Left cardiac atrium (tissue), 4 donors: ENCODE data around the gene C4BPA. TPM values are rescaled to one million over a fixed set of nuclear protein-coding genes. Genes with fewer than 3 reads are reported as not detected.

Experiments used
- ATAC-seq, 2 donors: fragments of 200-7000 bp; cut with Tn5 transposase; one replicate each; pipeline ENCODE4 v1.9.1; 2020; ENCODE audit warnings: mild to moderate bottlenecking in 2 of 2, moderate library complexity in 2 of 2
- DNase-seq: peaks from one replicate; pipeline ENCODE4 v3.0.0-alpha.2; 2020
- intact Hi-C, 2 donors: fragments of 100-400 bp; cut with DNase I; formaldehyde crosslinking; loops; one replicate each; pipeline versions ENCODE4 v1.14.1 to v1.15.1; 2022 to 2023
- total RNA-seq, 2 donors: library from RNA; stranded (reverse); fragmentation: NEBNext Ultra II Directional; extraction: Animal tissue kit (Norgen Biotek cat#: 25700); gene quantifications; one replicate each; pipeline ENCODE4 v1.2.1, GENCODE V29; 2021
- donor health status: DM: no; HTN: yes; CAD: no.
- donor health status: DM: no; HTN: yes; CAD: no; lungs with severe emphysema.
- donor health status: DM: yes; HTN: yes; CAD: no.
- donor health status: Dilated cardiomyopathy.

Gene C4BPA
- total RNA-seq, 2 donors from 2014 or later, result not detected

DNA sequence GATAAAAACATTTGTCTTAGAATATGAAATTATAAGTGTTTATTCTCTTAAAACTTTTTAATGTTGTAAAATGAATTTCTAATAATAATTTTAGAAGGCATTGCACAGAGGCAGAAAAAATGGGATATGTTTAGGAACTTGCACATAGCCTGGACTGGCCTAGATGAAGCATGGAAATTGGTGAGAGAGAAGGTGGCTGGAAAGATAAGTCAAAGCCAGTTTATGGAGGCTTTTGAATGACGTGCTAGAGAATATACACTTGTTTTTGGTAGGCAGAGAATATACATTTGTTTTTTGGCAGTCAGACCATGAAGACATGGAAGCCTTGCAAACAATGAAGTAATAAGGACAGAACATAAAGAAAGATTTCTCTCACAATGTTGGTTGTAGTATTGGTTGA lies 2.3 kb upstream of the C4BPA start:
- DNase-seq (no peak), ATAC-seq (no peak)
- intact Hi-C loops, result no loop called here

GRCh38 chr1:207102146-207102545 lies 1.9 kb upstream of the C4BPA start:
- DNase-seq, result no peak
- intact Hi-C loops, result no loop called here

GRCh38 chr1:207102659-207103058 lies 1.4 kb upstream of the C4BPA start:
- intact Hi-C loops, result no loop called here
- no peak for DNase-seq

More at GRCh38 chr1:207102146-207102545, 1.9 kb upstream of the C4BPA start:
- no peak for ATAC-seq

GRCh38 chr1:207109004-207109403 lies 5.0 kb downstream of the C4BPA start:
- intact Hi-C loops, result no loop called here
- DNase-seq (no peak), ATAC-seq (no peak)

More at GRCh38 chr1:207102659-207103058, 1.4 kb upstream of the C4BPA start:
- no peak for ATAC-seq

DNA sequence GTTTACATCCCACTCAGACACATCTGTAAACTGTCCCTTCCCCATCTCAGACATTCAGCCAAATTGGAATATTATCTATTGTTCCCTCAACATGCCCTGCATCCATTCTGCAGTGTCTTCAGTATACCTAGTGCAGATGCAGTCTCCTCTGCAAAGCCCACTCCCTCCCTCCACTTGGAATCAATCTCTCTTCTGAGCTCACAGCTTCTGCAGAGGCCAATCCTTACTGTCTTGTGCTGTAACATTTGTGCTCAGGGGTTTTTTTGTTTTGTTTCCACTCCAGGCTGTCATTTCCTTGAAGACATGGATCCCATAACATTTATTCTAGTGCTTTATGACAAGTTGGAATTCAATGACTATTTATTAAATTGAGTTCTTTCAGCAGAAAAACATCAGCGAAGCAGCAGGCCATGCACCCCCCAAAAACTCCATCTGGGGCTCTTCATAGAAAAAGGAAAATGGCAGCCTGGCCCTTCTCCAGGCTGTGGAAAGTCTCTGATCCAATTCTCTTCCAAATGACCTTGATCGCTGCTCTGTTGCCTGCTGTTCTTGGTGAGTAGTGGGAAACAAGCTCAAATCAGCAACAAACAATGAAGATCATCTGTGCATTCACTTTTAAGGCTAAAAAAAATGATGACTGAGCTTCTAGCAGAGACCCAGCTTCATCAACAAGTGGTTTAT lies 8.7 kb downstream of the C4BPA start:
- DNase-seq (no peak), ATAC-seq (no peak)

DNA sequence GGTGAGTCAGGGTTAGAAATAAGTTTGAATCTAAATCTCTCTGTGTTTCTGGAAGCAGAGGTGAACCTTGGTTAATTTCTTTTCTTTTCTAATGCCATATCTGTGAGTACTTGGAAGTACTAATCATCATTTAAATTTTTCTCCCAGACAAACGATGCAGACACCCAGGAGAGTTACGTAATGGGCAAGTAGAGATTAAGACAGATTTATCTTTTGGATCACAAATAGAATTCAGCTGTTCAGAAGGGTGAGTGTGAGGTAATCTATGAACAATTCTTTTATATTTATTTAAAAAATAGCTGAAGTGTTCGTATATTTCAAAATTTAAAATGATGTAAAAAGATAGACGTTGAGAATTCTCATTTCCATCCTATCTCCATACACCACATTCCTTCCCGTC lies 11.2 kb downstream of the C4BPA start:
- intact Hi-C loops, result no loop called here
- DNase-seq (no peak), ATAC-seq (peak in 1 of 2 donors; percentile 43)

More for the DNA sequence above, 8.7 kb downstream of the C4BPA start:
- intact Hi-C loops, result no loop called here

DNA sequence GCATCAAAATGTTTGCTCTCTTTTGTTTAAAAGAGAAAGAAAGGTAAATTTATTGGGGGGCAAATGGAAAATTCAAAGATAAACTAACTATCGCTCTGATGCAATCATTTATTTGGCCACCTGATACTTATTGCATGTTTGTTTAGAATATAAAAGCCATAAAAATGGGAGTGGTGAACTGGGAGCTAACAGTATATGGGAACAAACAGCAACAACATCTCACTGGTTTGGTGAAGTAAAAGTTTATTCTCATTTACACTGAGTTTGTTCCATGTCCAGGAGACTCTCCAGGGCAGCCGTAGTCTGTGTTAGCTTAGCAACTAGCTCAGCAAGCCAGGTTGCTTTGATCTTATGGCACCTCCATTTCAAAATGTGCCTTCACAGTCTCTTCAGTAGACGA lies 20.4 kb downstream of the C4BPA start:
- intact Hi-C loops, result no loop called here
- DNase-seq (no peak), ATAC-seq (no peak)

- DNase-seq (no peak), ATAC-seq (no peak)
- intact Hi-C loops, result no loop called here
Observed at GRCh38 chr1:207128336-207128921, 24.4 kb downstream of the C4BPA start.

DNA sequence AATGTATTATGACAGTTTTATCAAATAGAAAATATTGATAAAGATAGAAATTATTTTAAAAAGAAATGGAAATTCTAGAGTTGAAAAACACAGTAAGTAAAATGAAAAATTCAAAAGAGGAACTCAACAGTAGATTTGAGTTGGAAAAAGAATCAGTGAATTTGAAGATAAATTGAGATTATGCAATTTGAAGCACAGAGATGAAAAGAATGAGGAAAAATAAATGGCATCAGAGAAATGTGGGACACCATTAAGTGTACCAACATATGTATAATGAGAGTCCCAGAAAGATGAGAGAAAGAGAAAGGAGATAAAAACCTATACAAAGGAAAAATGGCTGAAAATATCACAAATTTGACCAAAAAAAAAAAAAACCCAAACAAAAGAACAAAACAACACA lies 25.0 kb downstream of the C4BPA start:
- intact Hi-C loops, result no loop called here
- DNase-seq (no peak), ATAC-seq (no peak)

DNA sequence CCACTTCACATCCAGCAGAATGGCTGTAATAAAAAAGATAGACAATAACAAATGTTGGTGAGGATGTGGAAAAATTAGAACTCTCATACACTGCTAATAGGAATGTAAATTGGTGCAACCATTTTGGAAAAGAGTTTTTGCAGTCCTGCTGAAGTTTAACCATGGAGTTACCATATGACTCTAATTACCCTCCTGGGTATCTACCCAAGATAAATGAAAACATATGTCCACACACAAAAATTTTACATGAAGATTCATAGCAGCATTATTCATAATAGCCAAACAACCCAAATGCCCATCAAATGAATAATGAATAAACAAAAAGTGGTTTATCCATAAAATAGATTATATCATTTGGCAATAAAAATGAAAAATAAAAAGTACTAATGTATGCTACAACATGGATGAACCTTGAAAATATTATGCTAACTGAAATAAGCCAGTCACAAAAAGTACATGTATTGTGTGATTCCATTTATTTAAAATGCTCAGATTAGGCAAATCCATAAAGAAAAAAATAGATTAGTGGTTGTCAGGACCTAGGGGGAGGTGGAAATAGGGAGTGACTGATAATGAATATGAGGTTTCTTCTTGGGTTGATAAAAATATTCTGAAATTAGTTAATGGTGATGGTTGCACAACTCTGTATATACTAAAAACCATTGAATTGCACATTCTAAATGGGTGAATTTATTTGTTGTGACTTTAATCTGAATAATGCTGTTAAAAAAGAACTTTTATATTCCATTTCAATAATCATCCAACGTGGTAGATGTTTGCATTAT lies 26.4 kb downstream of the C4BPA start:
- intact Hi-C loops, result no loop called here
- ATAC-seq (no peak), DNase-seq (no peak)

DNA sequence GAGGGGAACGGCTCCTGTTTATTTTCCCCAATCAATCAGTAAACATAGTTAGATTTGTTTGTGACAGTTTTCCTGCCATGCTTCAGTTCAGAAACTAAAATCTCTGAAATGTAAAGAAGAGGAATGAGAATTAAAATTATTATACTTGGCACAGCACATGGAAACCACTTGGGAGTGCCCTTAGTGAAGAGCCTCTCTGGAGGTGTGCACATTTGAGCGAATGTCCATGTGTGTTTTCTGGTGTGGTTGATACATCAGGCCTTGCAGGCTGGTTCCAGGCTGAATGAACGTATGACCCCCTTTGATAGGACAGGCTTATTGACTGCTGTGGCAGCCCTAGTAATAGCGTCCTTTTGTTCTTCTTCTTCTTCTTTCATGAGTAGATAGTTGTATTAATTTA lies 27.1 kb downstream of the C4BPA start:
- no peak for ATAC-seq
- intact Hi-C loops, result no loop called here
- DNase-seq, result no peak

- DNase-seq, result no peak
- no peak for ATAC-seq
- intact Hi-C loops, result no loop called here
Observed at GRCh38 chr1:207134581-207134980, 30.5 kb downstream of the C4BPA start.

DNA sequence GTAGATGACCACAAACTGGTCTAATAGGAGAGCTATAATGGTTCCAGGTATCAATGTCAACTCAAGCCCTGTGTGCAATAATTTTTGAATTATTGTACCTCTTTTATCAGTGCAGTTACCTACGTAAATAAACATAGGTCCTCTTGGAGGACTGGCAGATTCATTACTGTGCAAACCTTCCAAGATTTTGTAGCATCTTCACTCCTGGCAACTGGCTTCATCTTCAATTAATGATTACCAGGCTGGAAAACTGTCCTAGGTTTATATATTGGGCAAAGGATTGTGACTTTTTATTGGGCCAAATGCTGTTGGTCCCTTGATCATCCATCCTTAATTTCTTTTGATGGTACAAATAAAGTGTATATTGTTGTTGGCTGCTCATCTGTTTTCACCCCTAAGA lies 35.6 kb downstream of the C4BPA start:
- ATAC-seq, result no peak
- no peak for DNase-seq
- intact Hi-C loops, result no loop called here

- DNase-seq (no peak), ATAC-seq (no peak)
- intact Hi-C loops, result no loop called here
Observed at GRCh38 chr1:207140536-207140935, 36.5 kb downstream of the C4BPA start.

- no peak for DNase-seq
- ATAC-seq, result peak in 1 of 2 donors; percentile 15
- intact Hi-C loops, result no loop called here
Observed at GRCh38 chr1:207145401-207146058, 41.5 kb downstream of the C4BPA start.

DNA sequence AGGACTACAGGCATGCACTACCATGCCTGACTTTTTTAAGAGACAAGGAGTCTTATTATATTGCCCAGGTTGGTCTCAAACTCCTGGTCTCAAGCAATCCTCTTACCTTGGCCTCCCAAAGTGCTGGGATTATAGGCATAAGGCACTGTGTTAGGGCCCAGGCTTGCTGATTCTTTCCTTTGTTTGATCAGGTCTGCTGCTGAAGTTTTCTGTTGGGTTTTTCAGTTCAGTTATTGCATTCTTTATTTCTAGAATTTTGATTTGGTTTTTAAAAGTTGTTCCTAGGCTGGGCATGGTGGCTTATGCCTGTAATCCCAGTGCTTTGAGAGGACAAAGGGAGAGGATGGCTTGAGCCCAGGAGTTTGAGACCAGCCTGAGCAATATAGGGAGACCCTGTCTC lies 47.9 kb downstream of the C4BPA start:
- no peak for ATAC-seq
- no peak for DNase-seq
- intact Hi-C loops, result no loop called here

GRCh38 chr1:207152792-207153468 lies 48.9 kb downstream of the C4BPA start:
- no peak for ATAC-seq
- DNase-seq, result no peak
- intact Hi-C loops, result no loop called here

DNA sequence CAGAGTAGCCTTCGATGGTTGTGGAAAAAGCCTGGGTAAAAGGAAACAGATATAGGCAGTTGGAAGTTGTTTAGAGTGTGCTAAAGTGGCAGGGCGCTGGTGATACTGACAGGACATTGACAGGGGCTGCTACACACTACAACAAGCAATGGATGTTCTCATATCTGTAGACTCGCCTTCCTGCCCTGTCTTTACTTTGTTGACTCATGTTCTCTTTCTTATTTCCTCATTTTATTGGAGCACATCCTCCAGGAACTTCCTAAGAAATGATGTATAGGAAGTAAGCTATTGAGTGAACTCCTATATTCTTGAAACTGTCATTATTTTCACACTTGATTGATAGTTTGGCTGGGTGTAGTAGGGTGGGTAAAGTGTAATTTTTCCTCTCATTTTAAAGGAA lies 51.0 kb downstream of the C4BPA start:
- intact Hi-C loops, result no loop called here
- ATAC-seq (peak in 1 of 2 donors; percentile 17), DNase-seq (no peak)

- intact Hi-C loops, result no loop called here
- peak in 1 of 2 donors; percentile 38 for ATAC-seq
- no peak for DNase-seq
Observed at GRCh38 chr1:207156095-207156494, 52.1 kb downstream of the C4BPA start.
